WTC11 (cell line): ENCODE measurements around the gene GPATCH4. TPM values are rescaled to one million over a fixed set of nuclear protein-coding genes. Genes with fewer than 3 reads are reported as not detected.

ENCODE experiments used
- ATF1 ChIP-seq: sonication (generic); formaldehyde crosslinking; IDR thresholded peaks from 2 replicates; pipeline ENCODE4 v1.8.1; 2023; ENCODE audit warnings: mild to moderate bottlenecking, moderate library complexity, missing genetic modification reagents
- CREB1 ChIP-seq: sonication (generic); formaldehyde crosslinking; IDR thresholded peaks from 2 replicates; pipeline ENCODE4 v1.8.0; 2023; ENCODE audit warnings: mild to moderate bottlenecking, missing genetic modification reagents
- GRHL2 ChIP-seq: fragments of 250-450 bp; sonication (Bioruptor Pico); IDR thresholded peaks from 2 replicates; pipeline ENCODE4 v1.8.0; 2022; ENCODE audit warnings: mild to moderate bottlenecking, moderate library complexity; ENCODE audit not compliant: insufficient replicate concordance, severe bottlenecking
- GTF2I ChIP-seq: fragments of 250-450 bp; sonication (Bioruptor Pico); conservative IDR thresholded peaks from 2 replicates; pipeline ENCODE4 v1.4.0; 2021; ENCODE audit warnings: mild to moderate bottlenecking
- JAZF1 ChIP-seq: fragments of 250-450 bp; sonication (Bioruptor Pico); IDR thresholded peaks from 2 replicates; pipeline ENCODE4 v1.9.0; 2021; ENCODE audit warnings: moderate library complexity, mild to moderate bottlenecking, inconsistent platforms
- NFE2L1 ChIP-seq: sonication (generic); formaldehyde crosslinking; IDR thresholded peaks from 2 replicates; pipeline ENCODE4 v1.8.1; 2023; ENCODE audit warnings: missing genetic modification reagents
- NFYB ChIP-seq: sonication (generic); formaldehyde crosslinking; conservative IDR thresholded peaks from 2 replicates; pipeline ENCODE4 v1.8.0; 2022; ENCODE audit warnings: low read depth, missing genetic modification reagents
- NR1H2 ChIP-seq: sonication (generic); formaldehyde crosslinking; IDR thresholded peaks from 2 replicates; pipeline ENCODE4 v1.9.0; 2021; ENCODE audit warnings: mild to moderate bottlenecking, moderate library complexity, missing genetic modification reagents
- RELA ChIP-seq: sonication (generic); formaldehyde crosslinking; IDR thresholded peaks from 2 replicates; pipeline ENCODE4 v1.8.1; 2022; ENCODE audit warnings: missing genetic modification reagents, mild to moderate bottlenecking, borderline replicate concordance
- RORB ChIP-seq: fragments of 250-450 bp; sonication (Bioruptor Pico); IDR thresholded peaks from 2 replicates; pipeline ENCODE4 v1.9.0; 2021; ENCODE audit warnings: mild to moderate bottlenecking
- TCF7 ChIP-seq: sonication (generic); formaldehyde crosslinking; IDR thresholded peaks from 2 replicates; pipeline ENCODE4 v1.8.0; 2022; ENCODE audit warnings: mild to moderate bottlenecking, low read depth, missing genetic modification reagents, moderate library complexity
- ZNF219 ChIP-seq: sonication (generic); formaldehyde crosslinking; IDR thresholded peaks from 2 replicates; pipeline ENCODE4 v1.8.0; 2023; ENCODE audit warnings: missing genetic modification reagents, mild to moderate bottlenecking, borderline replicate concordance
- ZNF671 ChIP-seq: fragments of 250-450 bp; sonication (Bioruptor Pico); IDR thresholded peaks from 2 replicates; pipeline ENCODE4 v1.8.0; 2021; ENCODE audit warnings: mild to moderate bottlenecking
- total RNA-seq: library from RNA; stranded (reverse); gene quantifications from 3 replicates; pipeline ENCODE4 v1.2.3, GENCODE V29; 2021
- TF ChIP-seq, protein P1 (sequence below): sonication (generic); formaldehyde crosslinking; IDR thresholded peaks from 2 replicates; pipeline ENCODE4 v1.8.0; 2022; ENCODE audit warnings: missing genetic modification reagents
- TF ChIP-seq, protein P2 (sequence below): sonication (generic); formaldehyde crosslinking; IDR thresholded peaks from 2 replicates; pipeline ENCODE4 v1.8.0; 2022; ENCODE audit warnings: mild to moderate bottlenecking, missing genetic modification reagents
- TF ChIP-seq, protein P3 (sequence below): fragments of 250-450 bp; sonication (Bioruptor Pico); IDR thresholded peaks from 2 replicates; pipeline ENCODE4 v1.9.0; 2021; ENCODE audit warnings: moderate library complexity, mild to moderate bottlenecking, inconsistent platforms, borderline replicate concordance
- TF ChIP-seq, protein P4 (sequence below): fragments of 250-450 bp; sonication (Bioruptor Pico); IDR thresholded peaks from 2 replicates; pipeline ENCODE4 v2.1.2; 2022; ENCODE audit warnings: mild to moderate bottlenecking, moderate library complexity
- TF ChIP-seq, protein P5 (sequence below): sonication (generic); formaldehyde crosslinking; IDR thresholded peaks from 2 replicates; pipeline ENCODE4 v1.8.1; 2022; ENCODE audit warnings: mild to moderate bottlenecking, moderate library complexity, missing genetic modification reagents
- TF ChIP-seq, protein P6 (sequence below): sonication (generic); formaldehyde crosslinking; IDR thresholded peaks from 2 replicates; pipeline ENCODE4 v1.8.0; 2023; ENCODE audit warnings: missing genetic modification reagents, mild to moderate bottlenecking, borderline replicate concordance
- TF ChIP-seq, protein P7 (sequence below): sonication (generic); formaldehyde crosslinking; IDR thresholded peaks from 2 replicates; pipeline ENCODE4 v1.8.1; 2022; ENCODE audit warnings: low read depth, missing genetic modification reagents, borderline replicate concordance
- TF ChIP-seq, protein P8 (sequence below): sonication (generic); formaldehyde crosslinking; IDR thresholded peaks from 2 replicates; pipeline ENCODE4 v1.8.0; 2022; ENCODE audit warnings: mild to moderate bottlenecking, missing genetic modification reagents
- TF ChIP-seq, protein P9 (sequence below): sonication (generic); formaldehyde crosslinking; IDR thresholded peaks from 2 replicates; pipeline ENCODE4 v1.8.1; 2023; ENCODE audit warnings: mild to moderate bottlenecking, missing genetic modification reagents, moderate library complexity
- TF ChIP-seq, protein P10 (sequence below): sonication (generic); formaldehyde crosslinking; IDR thresholded peaks from 2 replicates; pipeline ENCODE4 v1.8.1; 2023; ENCODE audit warnings: mild to moderate bottlenecking, missing genetic modification reagents

GPATCH4 gene
- total RNA-seq, 1 experiment from 2014 or later: 50.1 TPM

DNA sequence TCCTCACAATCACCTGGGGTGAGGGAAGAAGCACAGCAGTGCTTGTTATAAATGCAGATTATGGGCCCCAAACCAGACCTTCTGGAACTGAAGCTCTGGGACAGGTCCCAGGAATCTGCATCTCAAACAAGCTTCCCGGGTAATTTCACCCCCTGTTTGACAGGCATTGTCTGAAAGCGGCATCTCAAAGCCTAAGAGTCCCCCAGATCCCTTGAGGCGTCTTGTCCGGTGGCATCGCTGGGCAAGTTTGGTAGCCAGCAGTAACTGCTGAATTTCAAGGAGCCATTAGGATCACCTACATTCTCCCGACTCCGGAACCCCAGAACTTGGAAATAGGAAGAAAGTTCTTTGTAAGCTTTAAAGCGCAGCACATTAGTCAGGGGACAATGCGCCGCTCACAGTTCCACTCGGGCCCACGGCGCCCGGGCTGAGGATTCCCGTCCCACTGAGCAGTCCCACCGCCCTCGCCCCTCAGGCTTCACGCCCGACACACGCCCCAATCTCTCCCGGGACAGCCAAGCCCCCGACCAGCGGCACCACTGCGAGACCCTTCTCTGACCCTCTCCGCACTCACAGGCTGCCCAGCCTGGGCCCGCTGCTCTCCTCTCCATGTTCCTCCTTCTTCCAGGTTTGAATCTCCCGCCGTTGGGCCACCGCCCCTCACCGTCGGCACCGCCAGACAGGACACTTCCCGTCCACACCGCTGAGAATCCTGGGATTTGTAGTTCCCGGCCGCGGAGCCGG is 29.2 kb downstream of the GPATCH4 start, which contains the start of gene IQGAP3 (continued):
- TF ChIP-seq, protein P1, sequence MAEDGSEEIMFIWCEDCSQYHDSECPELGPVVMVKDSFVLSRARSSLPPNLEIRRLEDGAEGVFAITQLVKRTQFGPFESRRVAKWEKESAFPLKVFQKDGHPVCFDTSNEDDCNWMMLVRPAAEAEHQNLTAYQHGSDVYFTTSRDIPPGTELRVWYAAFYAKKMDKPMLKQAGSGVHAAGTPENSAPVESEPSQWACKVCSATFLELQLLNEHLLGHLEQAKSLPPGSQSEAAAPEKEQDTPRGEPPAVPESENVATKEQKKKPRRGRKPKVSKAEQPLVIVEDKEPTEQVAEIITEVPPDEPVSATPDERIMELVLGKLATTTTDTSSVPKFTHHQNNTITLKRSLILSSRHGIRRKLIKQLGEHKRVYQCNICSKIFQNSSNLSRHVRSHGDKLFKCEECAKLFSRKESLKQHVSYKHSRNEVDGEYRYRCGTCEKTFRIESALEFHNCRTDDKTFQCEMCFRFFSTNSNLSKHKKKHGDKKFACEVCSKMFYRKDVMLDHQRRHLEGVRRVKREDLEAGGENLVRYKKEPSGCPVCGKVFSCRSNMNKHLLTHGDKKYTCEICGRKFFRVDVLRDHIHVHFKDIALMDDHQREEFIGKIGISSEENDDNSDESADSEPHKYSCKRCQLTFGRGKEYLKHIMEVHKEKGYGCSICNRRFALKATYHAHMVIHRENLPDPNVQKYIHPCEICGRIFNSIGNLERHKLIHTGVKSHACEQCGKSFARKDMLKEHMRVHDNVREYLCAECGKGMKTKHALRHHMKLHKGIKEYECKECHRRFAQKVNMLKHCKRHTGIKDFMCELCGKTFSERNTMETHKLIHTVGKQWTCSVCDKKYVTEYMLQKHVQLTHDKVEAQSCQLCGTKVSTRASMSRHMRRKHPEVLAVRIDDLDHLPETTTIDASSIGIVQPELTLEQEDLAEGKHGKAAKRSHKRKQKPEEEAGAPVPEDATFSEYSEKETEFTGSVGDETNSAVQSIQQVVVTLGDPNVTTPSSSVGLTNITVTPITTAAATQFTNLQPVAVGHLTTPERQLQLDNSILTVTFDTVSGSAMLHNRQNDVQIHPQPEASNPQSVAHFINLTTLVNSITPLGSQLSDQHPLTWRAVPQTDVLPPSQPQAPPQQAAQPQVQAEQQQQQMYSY (CRISPR knock-in tag): no peak; the same call in 1 of the 2 replicates
- TF ChIP-seq GRHL2 (CRISPR knock-in tag): no peak
- TF ChIP-seq, protein P2, sequence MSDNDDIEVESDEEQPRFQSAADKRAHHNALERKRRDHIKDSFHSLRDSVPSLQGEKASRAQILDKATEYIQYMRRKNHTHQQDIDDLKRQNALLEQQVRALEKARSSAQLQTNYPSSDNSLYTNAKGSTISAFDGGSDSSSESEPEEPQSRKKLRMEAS (CRISPR knock-in tag): no peak
- no peak for TF ChIP-seq NFYB (CRISPR knock-in tag)
- TF ChIP-seq, protein P3, sequence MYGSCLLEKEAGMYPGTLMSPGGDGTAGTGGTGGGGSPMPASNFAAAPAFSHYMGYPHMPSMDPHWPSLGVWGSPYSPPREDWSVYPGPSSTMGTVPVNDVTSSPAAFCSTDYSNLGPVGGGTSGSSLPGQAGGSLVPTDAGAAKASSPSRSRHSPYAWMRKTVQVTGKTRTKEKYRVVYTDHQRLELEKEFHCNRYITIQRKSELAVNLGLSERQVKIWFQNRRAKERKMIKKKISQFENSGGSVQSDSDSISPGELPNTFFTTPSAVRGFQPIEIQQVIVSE: no peak
- TF ChIP-seq NR1H2: no peak
- peak; percentile 89 for TF ChIP-seq NFE2L1
- TF ChIP-seq RORB (CRISPR knock-in tag): no peak
- TF ChIP-seq RELA (CRISPR knock-in tag): no peak
- TF ChIP-seq, protein P4, sequence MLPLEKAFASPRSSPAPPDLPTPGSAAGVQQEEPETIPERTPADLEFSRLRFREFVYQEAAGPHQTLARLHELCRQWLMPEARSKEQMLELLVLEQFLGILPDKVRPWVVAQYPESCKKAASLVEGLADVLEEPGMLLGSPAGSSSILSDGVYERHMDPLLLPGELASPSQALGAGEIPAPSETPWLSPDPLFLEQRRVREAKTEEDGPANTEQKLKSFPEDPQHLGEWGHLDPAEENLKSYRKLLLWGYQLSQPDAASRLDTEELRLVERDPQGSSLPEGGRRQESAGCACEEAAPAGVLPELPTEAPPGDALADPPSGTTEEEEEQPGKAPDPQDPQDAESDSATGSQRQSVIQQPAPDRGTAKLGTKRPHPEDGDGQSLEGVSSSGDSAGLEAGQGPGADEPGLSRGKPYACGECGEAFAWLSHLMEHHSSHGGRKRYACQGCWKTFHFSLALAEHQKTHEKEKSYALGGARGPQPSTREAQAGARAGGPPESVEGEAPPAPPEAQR: no peak
- no peak for TF ChIP-seq GTF2I (CRISPR knock-in tag)
- TF ChIP-seq, protein P5, sequence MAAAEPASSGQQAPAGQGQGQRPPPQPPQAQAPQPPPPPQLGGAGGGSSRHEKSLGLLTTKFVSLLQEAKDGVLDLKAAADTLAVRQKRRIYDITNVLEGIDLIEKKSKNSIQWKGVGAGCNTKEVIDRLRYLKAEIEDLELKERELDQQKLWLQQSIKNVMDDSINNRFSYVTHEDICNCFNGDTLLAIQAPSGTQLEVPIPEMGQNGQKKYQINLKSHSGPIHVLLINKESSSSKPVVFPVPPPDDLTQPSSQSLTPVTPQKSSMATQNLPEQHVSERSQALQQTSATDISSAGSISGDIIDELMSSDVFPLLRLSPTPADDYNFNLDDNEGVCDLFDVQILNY (CRISPR knock-in tag): peak; percentile 96
- TF ChIP-seq, protein P6, sequence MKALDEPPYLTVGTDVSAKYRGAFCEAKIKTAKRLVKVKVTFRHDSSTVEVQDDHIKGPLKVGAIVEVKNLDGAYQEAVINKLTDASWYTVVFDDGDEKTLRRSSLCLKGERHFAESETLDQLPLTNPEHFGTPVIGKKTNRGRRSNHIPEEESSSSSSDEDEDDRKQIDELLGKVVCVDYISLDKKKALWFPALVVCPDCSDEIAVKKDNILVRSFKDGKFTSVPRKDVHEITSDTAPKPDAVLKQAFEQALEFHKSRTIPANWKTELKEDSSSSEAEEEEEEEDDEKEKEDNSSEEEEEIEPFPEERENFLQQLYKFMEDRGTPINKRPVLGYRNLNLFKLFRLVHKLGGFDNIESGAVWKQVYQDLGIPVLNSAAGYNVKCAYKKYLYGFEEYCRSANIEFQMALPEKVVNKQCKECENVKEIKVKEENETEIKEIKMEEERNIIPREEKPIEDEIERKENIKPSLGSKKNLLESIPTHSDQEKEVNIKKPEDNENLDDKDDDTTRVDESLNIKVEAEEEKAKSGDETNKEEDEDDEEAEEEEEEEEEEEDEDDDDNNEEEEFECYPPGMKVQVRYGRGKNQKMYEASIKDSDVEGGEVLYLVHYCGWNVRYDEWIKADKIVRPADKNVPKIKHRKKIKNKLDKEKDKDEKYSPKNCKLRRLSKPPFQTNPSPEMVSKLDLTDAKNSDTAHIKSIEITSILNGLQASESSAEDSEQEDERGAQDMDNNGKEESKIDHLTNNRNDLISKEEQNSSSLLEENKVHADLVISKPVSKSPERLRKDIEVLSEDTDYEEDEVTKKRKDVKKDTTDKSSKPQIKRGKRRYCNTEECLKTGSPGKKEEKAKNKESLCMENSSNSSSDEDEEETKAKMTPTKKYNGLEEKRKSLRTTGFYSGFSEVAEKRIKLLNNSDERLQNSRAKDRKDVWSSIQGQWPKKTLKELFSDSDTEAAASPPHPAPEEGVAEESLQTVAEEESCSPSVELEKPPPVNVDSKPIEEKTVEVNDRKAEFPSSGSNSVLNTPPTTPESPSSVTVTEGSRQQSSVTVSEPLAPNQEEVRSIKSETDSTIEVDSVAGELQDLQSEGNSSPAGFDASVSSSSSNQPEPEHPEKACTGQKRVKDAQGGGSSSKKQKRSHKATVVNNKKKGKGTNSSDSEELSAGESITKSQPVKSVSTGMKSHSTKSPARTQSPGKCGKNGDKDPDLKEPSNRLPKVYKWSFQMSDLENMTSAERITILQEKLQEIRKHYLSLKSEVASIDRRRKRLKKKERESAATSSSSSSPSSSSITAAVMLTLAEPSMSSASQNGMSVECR (CRISPR knock-in tag): no peak
- TF ChIP-seq TCF7 (CRISPR knock-in tag): no peak
- no peak for TF ChIP-seq CREB1
- TF ChIP-seq ZNF671: no peak
- TF ChIP-seq ZNF219 (CRISPR knock-in tag): no peak
- no peak for TF ChIP-seq JAZF1 (CRISPR knock-in tag)
- TF ChIP-seq, protein P7, sequence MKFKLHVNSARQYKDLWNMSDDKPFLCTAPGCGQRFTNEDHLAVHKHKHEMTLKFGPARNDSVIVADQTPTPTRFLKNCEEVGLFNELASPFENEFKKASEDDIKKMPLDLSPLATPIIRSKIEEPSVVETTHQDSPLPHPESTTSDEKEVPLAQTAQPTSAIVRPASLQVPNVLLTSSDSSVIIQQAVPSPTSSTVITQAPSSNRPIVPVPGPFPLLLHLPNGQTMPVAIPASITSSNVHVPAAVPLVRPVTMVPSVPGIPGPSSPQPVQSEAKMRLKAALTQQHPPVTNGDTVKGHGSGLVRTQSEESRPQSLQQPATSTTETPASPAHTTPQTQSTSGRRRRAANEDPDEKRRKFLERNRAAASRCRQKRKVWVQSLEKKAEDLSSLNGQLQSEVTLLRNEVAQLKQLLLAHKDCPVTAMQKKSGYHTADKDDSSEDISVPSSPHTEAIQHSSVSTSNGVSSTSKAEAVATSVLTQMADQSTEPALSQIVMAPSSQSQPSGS (CRISPR knock-in tag): no peak
- TF ChIP-seq ATF1: no peak
- TF ChIP-seq, protein P8, sequence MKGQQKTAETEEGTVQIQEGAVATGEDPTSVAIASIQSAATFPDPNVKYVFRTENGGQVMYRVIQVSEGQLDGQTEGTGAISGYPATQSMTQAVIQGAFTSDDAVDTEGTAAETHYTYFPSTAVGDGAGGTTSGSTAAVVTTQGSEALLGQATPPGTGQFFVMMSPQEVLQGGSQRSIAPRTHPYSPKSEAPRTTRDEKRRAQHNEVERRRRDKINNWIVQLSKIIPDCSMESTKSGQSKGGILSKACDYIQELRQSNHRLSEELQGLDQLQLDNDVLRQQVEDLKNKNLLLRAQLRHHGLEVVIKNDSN: no peak
- TF ChIP-seq, protein P9, sequence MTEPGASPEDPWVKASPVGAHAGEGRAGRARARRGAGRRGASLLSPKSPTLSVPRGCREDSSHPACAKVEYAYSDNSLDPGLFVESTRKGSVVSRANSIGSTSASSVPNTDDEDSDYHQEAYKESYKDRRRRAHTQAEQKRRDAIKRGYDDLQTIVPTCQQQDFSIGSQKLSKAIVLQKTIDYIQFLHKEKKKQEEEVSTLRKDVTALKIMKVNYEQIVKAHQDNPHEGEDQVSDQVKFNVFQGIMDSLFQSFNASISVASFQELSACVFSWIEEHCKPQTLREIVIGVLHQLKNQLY (CRISPR knock-in tag): no peak
- TF ChIP-seq, protein P10, sequence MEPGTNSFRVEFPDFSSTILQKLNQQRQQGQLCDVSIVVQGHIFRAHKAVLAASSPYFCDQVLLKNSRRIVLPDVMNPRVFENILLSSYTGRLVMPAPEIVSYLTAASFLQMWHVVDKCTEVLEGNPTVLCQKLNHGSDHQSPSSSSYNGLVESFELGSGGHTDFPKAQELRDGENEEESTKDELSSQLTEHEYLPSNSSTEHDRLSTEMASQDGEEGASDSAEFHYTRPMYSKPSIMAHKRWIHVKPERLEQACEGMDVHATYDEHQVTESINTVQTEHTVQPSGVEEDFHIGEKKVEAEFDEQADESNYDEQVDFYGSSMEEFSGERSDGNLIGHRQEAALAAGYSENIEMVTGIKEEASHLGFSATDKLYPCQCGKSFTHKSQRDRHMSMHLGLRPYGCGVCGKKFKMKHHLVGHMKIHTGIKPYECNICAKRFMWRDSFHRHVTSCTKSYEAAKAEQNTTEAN (CRISPR knock-in tag): no peak
